ENCODE results near the gene MAPT. TPM values are rescaled to one million over a fixed set of nuclear protein-coding genes. Genes with fewer than 3 reads are reported as not detected.

Gene MAPT
- total RNA-seq, 3 donors from 2014 or later (not counting 1 experiment from before 2014, with no cell fraction given) = 0.14 to 1.3 (median 0.58) TPM

- Histone ChIP-seq H3K27ac (ENCODE audit: low read length) (no peak overlapping the region), H3K4me1 (ENCODE audit: control insufficient read depth, insufficient read depth, low read length) (no peaks in the 10 kb centered on the region), H3K9me3 (ENCODE audit: control insufficient read depth, insufficient read depth, low read length) (no peaks in the 10 kb centered on the region), H3K36me3 (ENCODE audit: control insufficient read depth, insufficient read depth, low read length) (no peaks in the 10 kb centered on the region), H3K27me3 (ENCODE audit: control insufficient read depth, insufficient read depth, low read length) (no peaks in the 10 kb centered on the region), H3K4me3 (ENCODE audit: low read length) (no peak overlapping the region)
- ATAC-seq (no peak), DNase-seq (no peak)
- Mint-ChIP-seq H3K36me3 (no peaks in the 10 kb centered on the region), H3K4me3 (no peak overlapping the region), H3K4me1 (peaks cover 0 to 7% of the 10 kb centered on the region in 2 donors), H3K27ac (no peak overlapping the region), H3K9me3 (no peaks in the 10 kb centered on the region), H3K27me3 (ENCODE audit: low read depth in 2 of 2) (peaks cover 6 to 11% of the 10 kb centered on the region in 2 donors)
- intact Hi-C loops (cut with micrococcal nuclease) = no loop called here
- WGBS (ENCODE audit: insufficient coverage) = 80% methylated on average over 4 of the region's 5 CpGs
- no peak for TF ChIP-seq CTCF (IDR thresholded peaks at IDR 0.05)
Measured at GRCh38 chr17:45963889-45964288, 69.5 kb downstream of the MAPT start.

- peaks cover 2% of the 10 kb centered on the region in 2 donors for H3K9me3 Mint-ChIP-seq
- H3K4me1 Mint-ChIP-seq = peaks cover 0 to 7% of the 10 kb centered on the region in 2 donors
- H3K27me3 ChIP-seq (ENCODE audit: control insufficient read depth, insufficient read depth, low read length) = no peaks in the 10 kb centered on the region
- 82% methylated on average over 3 of the region's 4 CpGs for WGBS (ENCODE audit: insufficient coverage)
- H3K4me3 ChIP-seq (ENCODE audit: low read length) = no peak overlapping the region
- H3K36me3 ChIP-seq (ENCODE audit: control insufficient read depth, insufficient read depth, low read length) = no peaks in the 10 kb centered on the region
- H3K36me3 Mint-ChIP-seq = no peaks in the 10 kb centered on the region
- intact Hi-C loops (cut with micrococcal nuclease) = no loop called here
- no peaks in the 10 kb centered on the region for H3K9me3 ChIP-seq (ENCODE audit: control insufficient read depth, insufficient read depth, low read length)
- no peak for ATAC-seq
- no peak overlapping the region for H3K27ac Mint-ChIP-seq
- no peaks in the 10 kb centered on the region for H3K4me1 ChIP-seq (ENCODE audit: control insufficient read depth, insufficient read depth, low read length)
- H3K27me3 Mint-ChIP-seq (ENCODE audit: low read depth in 2 of 2) = peaks cover 6 to 14% of the 10 kb centered on the region in 2 donors
- TF ChIP-seq CTCF (IDR thresholded peaks at IDR 0.05) = no peak
- no peak overlapping the region for H3K4me3 Mint-ChIP-seq
- H3K27ac ChIP-seq (ENCODE audit: low read length) = no peak overlapping the region
- no peak for DNase-seq
Measured at GRCh38 chr17:45964634-45965033, 70.3 kb downstream of the MAPT start.

GRCh38 chr17:45965812-45966211, 71.5 kb downstream of the MAPT start:
- intact Hi-C loops (cut with micrococcal nuclease) = no loop called here
- H3K27me3 ChIP-seq (ENCODE audit: control insufficient read depth, insufficient read depth, low read length) = no peaks in the 10 kb centered on the region
- TF ChIP-seq CTCF (IDR thresholded peaks at IDR 0.05) = no peak
- no peaks in the 10 kb centered on the region for H3K9me3 ChIP-seq (ENCODE audit: control insufficient read depth, insufficient read depth, low read length)
- no peaks in the 10 kb centered on the region for H3K4me1 ChIP-seq (ENCODE audit: control insufficient read depth, insufficient read depth, low read length)
- WGBS (ENCODE audit: insufficient coverage) = 91% methylated on average over 4 of the region's 4 CpGs
- Mint-ChIP-seq H3K36me3 (no peaks in the 10 kb centered on the region), H3K27me3 (ENCODE audit: low read depth in 2 of 2) (peaks cover 6 to 19% of the 10 kb centered on the region in 2 donors), H3K4me3 (no peak overlapping the region), H3K9me3 (peaks cover 3 to 4% of the 10 kb centered on the region in 2 donors), H3K4me1 (peaks cover 0 to 7% of the 10 kb centered on the region in 2 donors), H3K27ac (no peak overlapping the region)
- ATAC-seq (no peak), DNase-seq (no peak)
- no peak overlapping the region for H3K4me3 ChIP-seq (ENCODE audit: low read length)
- no peak overlapping the region for H3K27ac ChIP-seq (ENCODE audit: low read length)
- H3K36me3 ChIP-seq (ENCODE audit: control insufficient read depth, insufficient read depth, low read length) = no peaks in the 10 kb centered on the region

GRCh38 chr17:45966606-45967280, 72.4 kb downstream of the MAPT start:
- WGBS (ENCODE audit: insufficient coverage) = 40% methylated on average over 1 of the region's 2 CpGs
- no peak for TF ChIP-seq CTCF (IDR thresholded peaks at IDR 0.05)
- no peak overlapping the region for H3K4me3 ChIP-seq (ENCODE audit: low read length)
- H3K4me3 Mint-ChIP-seq = no peak overlapping the region
- DNase-seq (no peak), ATAC-seq (no peak)
- no peak overlapping the region for H3K27ac Mint-ChIP-seq
- H3K9me3 Mint-ChIP-seq = peaks cover 3 to 4% of the 10 kb centered on the region in 2 donors
- H3K4me1 Mint-ChIP-seq = peaks cover 0 to 7% of the 10 kb centered on the region in 2 donors
- H3K27ac ChIP-seq (ENCODE audit: low read length) = no peak overlapping the region
- H3K4me1 ChIP-seq (ENCODE audit: control insufficient read depth, insufficient read depth, low read length) = no peaks in the 10 kb centered on the region
- no peaks in the 10 kb centered on the region for H3K9me3 ChIP-seq (ENCODE audit: control insufficient read depth, insufficient read depth, low read length)
- no peaks in the 10 kb centered on the region for H3K36me3 ChIP-seq (ENCODE audit: control insufficient read depth, insufficient read depth, low read length)
- intact Hi-C loops (cut with micrococcal nuclease) = no loop called here
- no peaks in the 10 kb centered on the region for H3K36me3 Mint-ChIP-seq
- H3K27me3 Mint-ChIP-seq (ENCODE audit: low read depth in 2 of 2) = peaks cover 6 to 19% of the 10 kb centered on the region in 2 donors
- no peaks in the 10 kb centered on the region for H3K27me3 ChIP-seq (ENCODE audit: control insufficient read depth, insufficient read depth, low read length)

All from natural killer cell (primary cell).